Endothelial cell (in vitro differentiated cells): ENCODE data around the gene CLDND2. TPM values are rescaled to one million over a fixed set of nuclear protein-coding genes. Genes with fewer than 3 reads are reported as not detected.

Experiments
- DNase-seq: peaks from one replicate; pipeline ENCODE4 v3.0.0; 2021; ENCODE audit warnings: low spot score
- H3K27ac Mint-ChIP-seq: one replicate; pipeline ENCODE4 v1.8.0; 2021; ENCODE audit warnings: mixed read lengths, inconsistent platforms; ENCODE audit not compliant: unreplicated experiment
- H3K27me3 Mint-ChIP-seq: one replicate; pipeline ENCODE4 v1.8.0; 2021; ENCODE audit warnings: mild to moderate bottlenecking, moderate library complexity, mixed read lengths, inconsistent platforms; ENCODE audit not compliant: unreplicated experiment
- H3K36me3 Mint-ChIP-seq: one replicate; pipeline ENCODE4 v1.8.0; 2021; ENCODE audit warnings: mild to moderate bottlenecking, low read depth, mixed read lengths, inconsistent platforms; ENCODE audit not compliant: unreplicated experiment
- H3K4me1 Mint-ChIP-seq: one replicate; pipeline ENCODE4 v1.8.0; 2021; ENCODE audit warnings: mild to moderate bottlenecking, mixed read lengths, inconsistent platforms; ENCODE audit not compliant: unreplicated experiment
- H3K4me3 Mint-ChIP-seq: one replicate; pipeline ENCODE4 v1.8.0; 2021; ENCODE audit warnings: mild to moderate bottlenecking, mixed read lengths, inconsistent platforms; ENCODE audit not compliant: unreplicated experiment
- H3K9me3 Mint-ChIP-seq: one replicate; pipeline ENCODE4 v1.8.0; 2021; ENCODE audit warnings: mixed read lengths, inconsistent platforms; ENCODE audit not compliant: unreplicated experiment
- total RNA-seq: library from RNA; stranded (reverse); fragmentation: NEBNext Ultra II Directional; extraction: Animal tissue kit (Norgen Biotek cat#: 25700); gene quantifications from one replicate; pipeline ENCODE4 v1.2.1, GENCODE V29; 2021; ENCODE audit not compliant: unreplicated experiment
- TF ChIP-seq, protein P1 (sequence below): fragments of 200-600 bp; sonication (generic); IDR thresholded peaks from one replicate; pipeline ENCODE4 v1.5.0; 2021; ENCODE audit warnings: antibody characterized with exemption; ENCODE audit not compliant: unreplicated experiment

The CLDND2 gene
- total RNA-seq, 1 donor from 2014 or later, result not detected

DNA sequence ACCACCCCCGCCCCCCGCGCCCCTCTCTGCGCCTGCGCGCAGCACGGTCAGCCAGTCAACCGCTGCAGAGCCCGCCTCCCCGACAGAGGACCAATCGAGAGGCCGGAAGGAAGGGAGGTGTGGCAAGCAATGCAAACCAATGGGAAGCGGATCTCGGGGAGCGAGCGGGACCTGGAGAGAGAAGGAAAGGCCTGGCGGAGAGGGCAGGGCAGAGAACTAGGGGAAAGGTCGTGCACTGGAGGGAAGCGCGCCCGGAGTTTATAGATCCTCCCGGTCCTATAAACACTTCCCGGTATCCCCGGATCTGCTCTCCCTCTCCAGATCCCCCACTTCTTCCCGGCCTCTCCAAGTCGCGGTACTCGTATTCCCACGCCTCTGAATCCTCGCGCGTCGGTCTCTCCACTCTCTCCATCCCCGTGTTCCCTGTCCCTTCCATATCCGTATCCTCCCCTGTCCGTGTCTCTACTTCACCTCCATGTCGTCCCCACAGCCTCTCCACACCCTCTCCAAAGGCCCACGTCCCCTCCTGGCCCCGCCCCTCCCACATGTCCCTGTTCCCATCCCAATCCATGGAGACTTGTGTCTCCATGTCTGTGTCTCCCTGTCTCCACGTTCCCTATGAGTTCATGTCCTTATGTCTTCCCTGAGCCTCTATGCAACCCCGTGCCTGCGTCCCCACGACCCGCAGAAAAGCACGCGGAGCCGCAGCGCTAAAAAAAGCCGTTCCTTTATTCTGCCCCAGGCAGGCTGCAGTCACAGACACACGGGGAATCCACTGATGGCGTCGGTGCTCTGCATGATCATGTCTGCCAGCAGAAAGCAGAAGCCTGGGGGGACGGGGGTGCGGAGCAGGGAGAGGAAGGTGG lies 2.2 kb downstream of the CLDND2 start:
- TF ChIP-seq, protein P1, sequence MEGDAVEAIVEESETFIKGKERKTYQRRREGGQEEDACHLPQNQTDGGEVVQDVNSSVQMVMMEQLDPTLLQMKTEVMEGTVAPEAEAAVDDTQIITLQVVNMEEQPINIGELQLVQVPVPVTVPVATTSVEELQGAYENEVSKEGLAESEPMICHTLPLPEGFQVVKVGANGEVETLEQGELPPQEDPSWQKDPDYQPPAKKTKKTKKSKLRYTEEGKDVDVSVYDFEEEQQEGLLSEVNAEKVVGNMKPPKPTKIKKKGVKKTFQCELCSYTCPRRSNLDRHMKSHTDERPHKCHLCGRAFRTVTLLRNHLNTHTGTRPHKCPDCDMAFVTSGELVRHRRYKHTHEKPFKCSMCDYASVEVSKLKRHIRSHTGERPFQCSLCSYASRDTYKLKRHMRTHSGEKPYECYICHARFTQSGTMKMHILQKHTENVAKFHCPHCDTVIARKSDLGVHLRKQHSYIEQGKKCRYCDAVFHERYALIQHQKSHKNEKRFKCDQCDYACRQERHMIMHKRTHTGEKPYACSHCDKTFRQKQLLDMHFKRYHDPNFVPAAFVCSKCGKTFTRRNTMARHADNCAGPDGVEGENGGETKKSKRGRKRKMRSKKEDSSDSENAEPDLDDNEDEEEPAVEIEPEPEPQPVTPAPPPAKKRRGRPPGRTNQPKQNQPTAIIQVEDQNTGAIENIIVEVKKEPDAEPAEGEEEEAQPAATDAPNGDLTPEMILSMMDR, result no peak
- Mint-ChIP-seq H3K9me3 (no peaks in the 10 kb centered on the region), H3K27ac (peak overlapping the region; percentile 89), H3K36me3 (peaks cover 10% of the 10 kb centered on the region), H3K4me3 (peak overlapping the region; percentile 96), H3K4me1 (peaks cover 18% of the 10 kb centered on the region), H3K27me3 (peaks cover 12% of the 10 kb centered on the region)
- peak; percentile 97 for DNase-seq

DNA sequence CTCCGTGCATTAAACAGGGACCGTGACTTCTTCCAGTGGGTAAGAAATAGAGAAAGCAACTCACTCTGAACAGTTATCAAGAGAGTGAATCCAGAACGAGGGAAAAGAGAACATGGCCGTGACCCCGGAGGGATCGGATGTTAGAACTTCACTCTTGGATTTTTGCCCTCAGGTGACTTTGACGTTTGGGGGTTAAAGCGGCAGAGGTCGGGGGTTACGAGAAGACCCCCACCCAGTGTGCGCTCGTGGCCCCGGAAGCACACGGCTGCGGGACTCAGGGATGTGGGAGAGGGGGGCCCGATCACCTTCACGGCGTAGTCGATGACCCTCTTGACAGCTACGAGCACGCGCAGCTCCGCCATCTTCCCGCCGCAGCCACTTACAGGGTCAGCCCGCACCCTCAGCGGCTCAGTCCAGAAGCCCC lies 2.8 kb downstream of the CLDND2 start, which contains the start of gene ETFB:
ETFB (minus strand) TSS at position 424 of the 424 bp plus-strand sequence; CDS start at position 362, 62 bp downstream.
- H3K36me3 Mint-ChIP-seq, result peaks cover 10% of the 10 kb centered on the region
- peak within 1 kb of the TSS; percentile 96 for H3K4me3 Mint-ChIP-seq
- no peak for DNase-seq
- TF ChIP-seq, protein P1, result no peak
- no peaks in the 10 kb centered on the region for H3K9me3 Mint-ChIP-seq
- peaks cover 10% of the 10 kb centered on the region for H3K27me3 Mint-ChIP-seq
- H3K27ac Mint-ChIP-seq, result peak within 1 kb of the TSS; percentile 89
- H3K4me1 Mint-ChIP-seq, result peaks cover 18% of the 10 kb centered on the region

DNA sequence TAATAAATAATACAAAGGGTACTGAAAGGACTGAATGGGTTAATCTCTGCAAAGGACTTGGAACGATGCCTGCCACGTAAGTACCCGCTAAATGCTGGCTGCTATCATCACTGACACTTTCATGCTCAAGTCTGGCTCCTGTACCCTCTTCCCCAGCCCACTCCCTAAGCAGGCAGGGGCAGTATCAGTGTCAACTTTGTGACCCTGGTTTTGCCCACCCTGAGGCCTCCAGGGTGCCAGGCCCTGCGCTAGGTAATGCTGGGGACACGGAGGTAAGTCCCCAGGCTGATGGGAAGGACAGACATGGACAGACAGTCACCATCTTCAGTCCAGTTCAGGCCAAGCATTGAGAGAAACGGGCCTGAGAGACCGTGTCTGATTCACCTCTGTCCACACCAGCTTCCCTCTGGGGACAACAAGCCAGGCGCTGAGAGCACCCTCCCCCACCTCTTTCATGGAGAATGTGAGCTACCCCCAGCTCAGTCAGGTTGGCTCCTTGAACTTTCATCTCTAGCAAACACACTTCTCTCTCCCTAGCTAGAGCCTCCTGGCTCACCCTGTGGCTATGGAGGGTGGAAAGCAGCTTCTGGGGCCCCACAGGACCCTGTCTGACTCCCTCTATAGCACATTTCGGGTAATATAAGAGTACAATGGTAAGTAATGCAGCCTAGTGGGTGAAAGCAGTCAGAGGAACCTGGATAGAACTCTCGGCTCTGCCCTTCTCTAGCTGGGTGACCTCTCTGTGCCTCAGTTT lies 3.4 kb downstream of the CLDND2 start:
- TF ChIP-seq, protein P1, result no peak
- H3K9me3 Mint-ChIP-seq, result no peaks in the 10 kb centered on the region
- peaks cover 18% of the 10 kb centered on the region for H3K4me1 Mint-ChIP-seq
- peaks cover 10% of the 10 kb centered on the region for H3K27me3 Mint-ChIP-seq
- peaks cover 7% of the 10 kb centered on the region for H3K36me3 Mint-ChIP-seq
- H3K4me3 Mint-ChIP-seq, result peak overlapping the region; percentile 96
- no peak for DNase-seq
- peak overlapping the region; percentile 83 for H3K27ac Mint-ChIP-seq

DNA sequence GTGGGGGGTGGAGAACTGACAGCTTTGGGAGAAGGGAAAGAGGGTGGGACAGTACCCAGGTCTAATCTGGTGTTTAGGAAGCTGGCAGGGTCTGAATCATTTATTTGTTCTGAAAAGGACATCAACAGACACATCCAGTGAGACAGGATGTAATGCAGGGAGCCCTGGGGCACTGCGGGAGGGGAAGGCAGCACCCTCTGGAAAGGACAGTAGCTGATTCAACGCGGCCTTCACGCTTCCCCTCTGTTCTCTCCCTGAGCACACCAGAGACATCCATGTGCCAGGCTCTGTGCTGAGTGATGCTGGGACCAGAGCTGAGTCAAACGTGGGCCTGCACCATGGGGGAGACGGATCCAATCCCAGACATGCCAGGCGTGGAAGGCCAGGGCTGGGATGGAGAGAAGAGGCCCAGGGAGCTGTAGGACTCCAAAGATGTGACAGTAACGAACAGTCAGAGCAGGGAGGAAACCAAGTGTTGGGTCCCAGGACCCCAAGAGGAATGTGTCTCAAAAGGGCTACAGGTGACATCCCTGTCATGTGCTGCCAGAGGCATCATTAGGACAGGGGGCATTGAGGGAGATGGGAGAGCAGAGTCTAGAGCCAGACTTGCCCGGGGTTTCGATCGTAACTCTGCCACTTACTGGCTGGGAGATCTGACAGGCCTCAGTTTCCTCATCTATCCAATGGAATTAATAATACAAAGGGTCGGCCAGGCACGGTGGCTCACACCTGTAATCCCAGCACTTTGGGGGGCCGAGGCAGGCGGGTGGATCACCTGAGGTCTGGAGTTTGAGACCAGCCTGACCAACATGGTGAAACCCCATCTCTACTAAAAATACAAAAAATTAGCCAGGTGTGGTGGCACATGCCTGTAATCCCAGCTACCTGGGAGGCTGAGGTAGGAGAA lies 4.3 kb downstream of the CLDND2 start:
- Mint-ChIP-seq H3K4me3 (peak overlapping the region; percentile 40), H3K27ac (no peak overlapping the region), H3K36me3 (peaks cover 4% of the 10 kb centered on the region), H3K4me1 (peaks cover 18% of the 10 kb centered on the region), H3K9me3 (no peaks in the 10 kb centered on the region), H3K27me3 (peaks cover 10% of the 10 kb centered on the region)
- TF ChIP-seq, protein P1, result no peak
- no peak for DNase-seq
